Germinal center (tissue), 1 donor: ENCODE results near the gene CCNB2.
"Not testable (repeated sequence)": the region's sequence is repeated elsewhere in the genome, so short reads cannot be mapped to it uniquely, and the experiment has no call there.

ENCODE experiments used
- DNase-seq: peaks from one replicate; pipeline ENCODE4 v3.0.0; 2012; ENCODE audit warnings: mixed read lengths, low spot score

The CCNB2 gene

GRCh38 chr15:59104912-59105732, at the start of gene CCNB2:
Gene CCNB2, plus strand, starts transcription at chr15:59105146. Its CDS starts 123 bp downstream, at chr15:59105269.
- peak; percentile 98 for DNase-seq

GRCh38 chr15:59059076-59059597, 45.8 kb upstream of the CCNB2 start:
- no peak for DNase-seq

GRCh38 chr15:59060348-59060747, 44.6 kb upstream of the CCNB2 start:
- no peak for DNase-seq

- DNase-seq, result no peak
Observed at GRCh38 chr15:59063042-59063441, 41.9 kb upstream of the CCNB2 start.

- DNase-seq, result no peak
Observed at GRCh38 chr15:59069430-59069829, 35.5 kb upstream of the CCNB2 start.

- DNase-seq, result no peak
Observed at GRCh38 chr15:59074607-59075006, 30.3 kb upstream of the CCNB2 start.

GRCh38 chr15:59087731-59088130, 17.2 kb upstream of the CCNB2 start:
- DNase-seq, result no peak

- no peak for DNase-seq
Observed at GRCh38 chr15:59094077-59094476, 10.9 kb upstream of the CCNB2 start.

GRCh38 chr15:59096429-59096828, 8.5 kb upstream of the CCNB2 start:
- no peak for DNase-seq

GRCh38 chr15:59099162-59099685, 5.7 kb upstream of the CCNB2 start:
- DNase-seq, result no peak

GRCh38 chr15:59104602-59104911, 389 bp upstream of the CCNB2 start:
- DNase-seq, result no peak

- peak; percentile 16 for DNase-seq
Observed at GRCh38 chr15:59105854-59106253, 908 bp downstream of the CCNB2 start.

GRCh38 chr15:59111251-59111650, 6.3 kb downstream of the CCNB2 start:
- no peak for DNase-seq

GRCh38 chr15:59115047-59115446, 10.1 kb downstream of the CCNB2 start:
- DNase-seq, result no peak

GRCh38 chr15:59116141-59116540, 11.2 kb downstream of the CCNB2 start:
- no peak for DNase-seq

- DNase-seq, result no peak
Observed at GRCh38 chr15:59116771-59117170, 11.8 kb downstream of the CCNB2 start.

- no peak for DNase-seq
Observed at GRCh38 chr15:59119625-59120024, 14.7 kb downstream of the CCNB2 start.

- no peak for DNase-seq
Observed at GRCh38 chr15:59120937-59121336, 16.0 kb downstream of the CCNB2 start.

GRCh38 chr15:59124261-59124660, 19.3 kb downstream of the CCNB2 start:
- DNase-seq, result no peak

GRCh38 chr15:59125683-59126082, 20.7 kb downstream of the CCNB2 start:
- DNase-seq, result not testable (repeated sequence)

GRCh38 chr15:59127255-59127654, 22.3 kb downstream of the CCNB2 start:
- not testable (repeated sequence) for DNase-seq

- no peak for DNase-seq
Observed at GRCh38 chr15:59131456-59131855, 26.5 kb downstream of the CCNB2 start.

GRCh38 chr15:59131969-59132562, 27.1 kb downstream of the CCNB2 start:
- no peak for DNase-seq
